GM04503 (cell line): ENCODE results near the gene ROR1.
A peak's percentile ranks its signal among the peaks of the same experiment; 100 is the strongest.

Experiments used
- DNase-seq: peaks from one replicate; pipeline ENCODE4 v3.0.0-alpha.2; 2012; ENCODE audit warnings: low read depth

The ROR1 gene

DNA sequence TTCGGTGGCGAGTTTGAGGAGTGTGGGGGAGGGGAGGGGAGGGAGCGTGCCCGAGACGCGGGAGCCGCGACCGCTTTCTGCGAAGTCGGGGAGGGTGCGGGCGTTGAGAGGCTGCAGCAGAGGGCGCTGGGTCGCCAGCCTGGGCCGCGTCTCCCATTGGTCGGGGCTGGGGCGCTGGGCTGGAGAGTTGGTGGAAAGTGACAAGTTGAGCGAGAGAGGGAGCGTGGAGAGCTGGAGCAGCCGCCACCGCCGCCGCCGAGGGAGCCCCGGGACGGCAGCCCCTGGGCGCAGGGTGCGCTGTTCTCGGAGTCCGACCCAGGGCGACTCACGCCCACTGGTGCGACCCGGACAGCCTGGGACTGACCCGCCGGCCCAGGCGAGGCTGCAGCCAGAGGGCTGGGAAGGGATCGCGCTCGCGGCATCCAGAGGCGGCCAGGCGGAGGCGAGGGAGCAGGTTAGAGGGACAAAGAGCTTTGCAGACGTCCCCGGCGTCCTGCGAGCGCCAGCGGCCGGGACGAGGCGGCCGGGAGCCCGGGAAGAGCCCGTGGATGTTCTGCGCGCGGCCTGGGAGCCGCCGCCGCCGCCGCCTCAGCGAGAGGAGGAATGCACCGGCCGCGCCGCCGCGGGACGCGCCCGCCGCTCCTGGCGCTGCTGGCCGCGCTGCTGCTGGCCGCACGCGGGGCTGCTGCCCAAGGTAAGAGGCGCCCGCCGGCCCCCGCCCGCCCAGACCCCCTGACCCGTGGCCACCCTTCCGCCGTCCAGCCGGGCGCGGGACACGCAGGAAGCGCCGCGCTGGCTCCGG, at the start of gene ROR1:
TSS of gene ROR1 (plus strand) at position 203 of the 802 bp plus-strand sequence.
- DNase-seq = no peak

DNA sequence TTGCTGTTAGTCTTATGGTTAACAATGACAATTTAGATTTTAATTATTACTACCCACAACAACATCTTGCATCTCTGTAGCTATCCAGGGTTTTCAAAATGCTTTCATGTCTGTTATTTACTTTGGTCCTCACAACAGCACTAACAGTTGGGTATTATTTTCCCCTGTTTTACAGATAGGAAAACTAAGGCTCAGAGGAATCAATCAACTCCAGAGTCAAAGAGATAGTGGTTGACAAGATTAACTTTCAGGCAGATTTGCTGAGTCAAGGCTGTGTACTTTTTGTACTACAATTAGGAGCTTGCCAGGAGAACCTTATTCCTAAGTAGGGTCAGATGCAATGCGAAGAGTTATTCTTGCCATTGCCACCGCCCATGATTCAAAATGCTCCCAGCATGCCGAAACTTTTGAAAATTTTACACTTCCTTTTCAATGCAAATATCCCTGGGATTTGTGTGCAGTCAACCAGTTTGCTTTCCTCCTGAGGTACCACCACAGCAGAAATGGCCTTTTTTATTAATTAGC, 49.4 kb upstream of the ROR1 start:
- DNase-seq = no peak

DNA sequence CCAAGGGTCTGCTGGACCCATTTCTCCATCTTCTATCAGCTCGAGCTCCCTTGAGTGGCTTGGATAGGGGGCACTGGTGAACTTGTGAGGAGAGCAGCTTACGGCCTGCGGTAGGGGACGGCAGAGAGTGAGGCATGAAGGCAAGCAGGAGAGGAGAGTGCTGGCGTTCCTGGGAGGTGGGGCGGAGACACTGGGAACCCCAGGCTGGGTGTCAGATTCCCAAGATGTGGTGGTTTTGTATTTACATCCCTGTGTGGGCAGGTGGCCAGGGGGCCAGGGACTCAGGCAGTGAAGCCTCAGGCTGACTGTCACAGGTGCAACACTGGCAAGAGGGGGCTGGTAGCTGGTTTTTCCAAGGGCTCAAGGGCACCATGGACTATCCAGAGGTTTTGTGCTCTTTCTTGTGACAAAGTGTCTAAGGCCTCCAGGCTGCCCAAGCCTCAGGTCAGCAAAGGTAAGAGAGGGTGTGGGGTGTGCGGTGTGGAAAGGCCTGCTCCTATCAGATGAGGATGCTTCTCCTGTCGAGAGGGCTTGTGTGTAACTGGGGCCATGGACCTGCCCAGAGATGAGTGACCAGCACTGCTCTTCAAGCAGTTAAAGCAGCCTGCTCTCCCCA, 45.1 kb upstream of the ROR1 start:
- no peak for DNase-seq

DNA sequence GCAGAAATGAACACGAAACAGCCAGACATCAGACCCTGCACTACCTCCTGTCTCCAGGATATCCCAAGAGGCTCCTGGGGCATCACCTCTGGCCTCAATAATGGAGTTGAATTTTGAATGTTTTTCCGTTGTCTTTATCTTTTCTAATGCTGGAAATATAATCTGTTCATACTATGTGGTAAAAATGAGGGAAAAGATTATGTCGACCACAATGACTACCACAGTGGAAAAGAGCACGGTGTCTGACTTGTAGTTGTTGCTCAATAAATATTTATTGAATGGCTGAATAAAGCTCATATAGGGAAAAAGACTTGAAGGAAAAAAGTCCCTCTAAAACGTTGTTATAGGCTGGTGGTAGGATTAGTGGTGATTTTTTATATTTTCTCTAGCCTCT, 44.6 kb upstream of the ROR1 start:
- DNase-seq = no peak

DNA sequence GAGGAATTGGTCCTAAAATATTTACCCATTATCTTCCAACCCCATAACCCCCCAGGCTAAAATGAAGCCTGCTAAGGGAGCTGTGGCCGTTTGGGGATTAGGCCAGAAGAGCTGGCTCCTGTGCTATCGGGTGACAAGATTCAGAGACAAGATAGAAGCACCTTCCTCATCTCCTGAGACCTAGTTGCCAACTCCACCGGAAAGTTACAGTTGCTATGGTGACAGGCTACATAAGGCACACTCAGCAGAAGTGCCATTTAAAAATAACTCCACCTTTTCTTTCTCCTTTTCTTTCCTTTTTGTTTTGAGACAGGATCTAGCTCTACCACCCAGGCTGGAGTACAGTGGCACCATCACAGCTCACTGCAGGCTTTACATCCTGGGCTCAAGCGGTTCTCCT, 43.6 kb upstream of the ROR1 start:
- DNase-seq = no peak

DNA sequence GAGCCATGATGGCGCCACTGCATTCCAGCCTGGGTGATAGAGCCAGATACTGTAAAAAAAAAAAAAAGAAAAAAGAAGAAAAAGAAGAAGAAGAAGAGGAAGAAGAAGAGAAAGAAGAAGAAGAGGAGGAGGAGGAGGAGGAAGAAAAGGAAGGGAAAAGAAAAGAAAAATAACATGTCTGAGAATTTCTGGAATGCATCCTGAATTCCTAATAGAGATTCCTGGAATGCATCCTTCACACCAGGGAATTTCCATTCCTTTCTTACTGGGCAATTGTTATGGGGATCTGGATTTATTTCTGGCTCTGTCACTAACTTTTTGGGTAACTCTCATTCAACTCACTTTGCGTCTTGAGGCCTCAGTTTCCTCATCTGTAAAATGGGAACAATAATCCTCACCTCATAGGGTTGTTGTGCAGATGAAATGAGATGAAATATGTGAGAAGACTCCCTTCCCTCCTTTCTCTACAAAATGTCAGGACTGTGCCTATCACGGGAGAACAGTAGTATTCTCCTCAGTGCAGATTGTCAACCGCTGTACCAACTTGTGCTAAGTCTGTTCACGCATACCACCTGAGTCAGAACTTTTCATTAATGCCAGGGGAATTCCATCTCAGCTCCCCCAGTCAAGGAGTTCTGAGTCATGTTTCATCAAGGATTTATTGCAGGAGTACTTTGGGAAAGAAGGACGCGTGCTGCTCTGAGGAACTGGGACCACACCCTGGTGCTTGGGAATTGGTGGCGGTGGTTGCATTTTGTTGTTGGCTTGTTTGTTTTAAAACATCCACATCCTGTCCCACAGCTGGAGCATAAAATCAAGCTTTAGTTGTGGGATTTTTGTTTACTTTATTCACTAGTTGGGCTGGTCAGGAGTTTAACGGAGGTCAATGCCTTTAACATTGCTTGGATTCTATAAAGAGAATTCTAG, 42.4 kb upstream of the ROR1 start:
- DNase-seq = peak; percentile 96

DNA sequence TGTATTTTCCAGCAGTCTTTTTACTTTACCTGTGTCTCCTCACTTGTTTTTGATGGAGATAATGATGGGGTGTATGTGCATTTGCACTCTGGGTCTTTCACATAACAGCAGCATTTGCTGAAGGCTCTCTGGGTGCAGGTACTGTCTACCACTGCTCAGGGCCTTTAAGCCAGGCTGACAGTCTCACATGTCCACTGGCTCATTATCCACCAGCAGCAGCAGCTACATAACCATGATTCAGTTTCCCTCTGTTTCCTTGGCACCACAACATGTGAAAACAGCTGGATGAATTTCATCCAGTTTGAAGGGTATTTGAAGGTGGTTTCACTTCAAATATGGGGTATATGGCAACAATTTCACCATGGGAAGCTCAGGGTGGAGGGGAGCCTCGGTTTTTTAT, 41.2 kb upstream of the ROR1 start:
- no peak for DNase-seq

DNA sequence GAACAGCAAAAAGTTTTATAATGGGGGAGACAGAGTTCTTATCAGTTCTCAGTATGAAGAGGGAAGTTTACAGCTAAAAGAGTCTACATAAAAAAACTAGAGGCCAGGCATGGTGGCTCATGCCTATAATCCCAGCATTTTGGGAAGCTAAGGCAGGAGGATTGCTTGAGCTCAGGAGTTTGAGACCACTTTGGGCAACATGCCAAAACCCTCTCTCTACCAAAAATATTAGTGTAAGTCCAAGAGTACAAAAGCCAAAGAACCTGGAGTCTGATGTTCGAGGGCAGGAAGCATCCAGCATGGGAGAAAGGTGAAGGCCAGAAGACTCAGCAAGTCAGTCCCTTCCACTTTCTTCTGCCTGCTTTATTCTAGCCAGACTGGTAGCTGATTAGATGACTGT, 35.0 kb upstream of the ROR1 start:
- no peak for DNase-seq

DNA sequence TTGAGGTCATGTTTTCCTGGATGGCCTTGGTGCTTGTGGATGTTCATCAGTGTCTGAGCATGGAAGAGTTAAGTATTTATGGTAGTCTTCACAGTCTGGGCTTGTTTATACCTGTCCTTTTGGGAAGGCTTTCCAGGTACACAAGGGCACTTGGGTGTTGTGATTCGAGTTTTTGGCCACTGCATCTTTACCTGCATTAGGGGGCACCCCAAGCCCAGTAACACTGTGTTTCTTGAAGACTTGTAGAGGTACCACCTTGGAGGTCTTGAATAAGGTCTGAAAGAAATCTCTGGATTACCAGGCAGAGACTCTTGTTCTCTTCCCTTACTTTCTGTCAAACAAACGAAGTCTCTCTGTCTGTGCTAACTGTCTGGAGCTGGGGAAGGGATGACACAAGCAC, 34.4 kb upstream of the ROR1 start:
- no peak for DNase-seq

DNA sequence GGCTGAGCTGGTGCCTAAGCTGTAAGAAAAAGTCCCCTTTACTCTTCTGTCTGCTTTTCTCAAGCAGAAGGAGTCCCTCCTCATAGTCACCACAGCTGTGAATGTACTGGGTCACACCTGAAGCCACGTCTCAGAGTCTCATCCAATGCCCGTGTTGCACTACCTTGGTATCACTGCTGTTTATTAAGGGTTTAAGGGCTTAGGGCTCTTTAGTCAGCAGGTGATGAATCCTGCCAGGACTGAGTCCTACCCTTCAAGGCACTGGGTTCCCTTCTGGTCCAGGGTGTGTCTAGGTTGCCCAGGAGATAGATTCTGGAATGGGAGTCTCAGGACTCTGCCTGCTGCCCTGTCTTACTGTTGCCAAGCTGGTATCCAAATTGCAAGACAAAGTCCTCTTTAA, 33.4 kb upstream of the ROR1 start:
- no peak for DNase-seq

DNA sequence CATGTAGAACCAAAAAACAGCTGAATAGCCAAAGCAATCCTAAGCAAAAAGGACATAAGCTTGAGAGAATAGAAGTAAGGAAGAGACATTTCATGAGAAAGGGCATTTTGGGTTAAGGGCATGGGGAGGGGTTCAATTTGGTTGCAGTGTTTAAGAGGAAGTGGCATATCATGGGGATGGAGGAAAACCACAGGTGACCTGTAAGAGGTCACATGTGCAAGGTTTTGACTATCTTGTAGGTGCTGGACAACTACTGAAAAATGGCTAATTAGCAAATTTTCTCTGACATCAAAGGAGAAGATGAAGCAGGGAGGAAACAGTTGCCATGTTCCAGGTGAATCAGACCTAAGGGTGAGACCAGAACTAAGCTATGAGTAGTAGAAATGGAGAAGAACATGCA, 31.3 kb upstream of the ROR1 start:
- DNase-seq = no peak

DNA sequence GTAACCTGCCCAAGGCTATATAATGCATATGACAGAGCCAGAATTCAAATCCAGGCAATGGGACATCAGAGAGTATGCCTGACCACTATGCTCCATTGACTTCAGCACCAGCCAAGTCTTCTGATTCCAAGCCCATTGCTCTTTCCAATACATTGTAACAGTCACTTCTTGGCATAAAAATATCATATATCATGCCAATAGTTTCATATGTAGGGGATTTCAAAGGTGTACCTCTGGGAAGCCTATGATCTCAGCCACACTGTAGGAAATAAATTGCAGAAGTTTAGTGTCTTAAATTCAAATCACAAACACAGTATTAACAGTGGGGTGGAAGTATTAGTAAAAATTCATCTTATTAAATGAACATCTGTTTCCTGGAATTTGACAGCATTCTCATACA, 30.0 kb upstream of the ROR1 start:
- no peak for DNase-seq

DNA sequence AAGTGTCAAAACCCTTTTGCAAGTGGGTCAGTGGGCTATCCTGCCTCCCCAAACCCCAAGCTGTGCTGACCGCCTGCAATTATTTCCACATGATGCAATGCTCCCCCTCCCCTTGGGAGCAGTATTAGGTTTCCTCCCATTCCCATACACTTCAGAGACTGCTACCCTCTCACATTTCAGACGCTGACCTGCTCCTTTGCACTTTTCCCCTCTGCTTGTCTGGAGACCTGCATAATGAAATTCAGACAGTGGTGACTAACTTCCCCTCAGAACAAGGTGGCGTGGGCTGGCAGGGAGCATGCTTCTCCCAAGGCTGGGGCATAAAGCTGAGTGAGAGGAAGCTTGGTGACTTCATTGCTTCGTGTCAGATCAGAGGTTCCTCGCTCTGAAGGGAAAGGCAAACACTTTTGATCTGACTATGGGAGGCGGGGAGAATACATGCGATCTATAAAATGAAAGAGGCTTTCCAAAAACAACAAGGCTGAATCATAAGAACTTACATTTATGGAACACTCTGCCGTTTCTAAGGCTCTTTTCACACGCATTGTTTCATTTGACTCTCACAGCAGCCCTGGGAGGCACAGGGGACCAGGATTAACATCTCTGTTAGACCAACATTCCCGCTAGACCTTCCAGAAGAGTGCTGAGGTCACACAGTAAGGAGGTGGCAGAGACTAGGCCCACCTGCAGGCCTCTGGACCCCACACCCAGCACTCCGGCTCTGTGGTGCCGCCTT, 27.5 kb upstream of the ROR1 start:
- DNase-seq = no peak

DNA sequence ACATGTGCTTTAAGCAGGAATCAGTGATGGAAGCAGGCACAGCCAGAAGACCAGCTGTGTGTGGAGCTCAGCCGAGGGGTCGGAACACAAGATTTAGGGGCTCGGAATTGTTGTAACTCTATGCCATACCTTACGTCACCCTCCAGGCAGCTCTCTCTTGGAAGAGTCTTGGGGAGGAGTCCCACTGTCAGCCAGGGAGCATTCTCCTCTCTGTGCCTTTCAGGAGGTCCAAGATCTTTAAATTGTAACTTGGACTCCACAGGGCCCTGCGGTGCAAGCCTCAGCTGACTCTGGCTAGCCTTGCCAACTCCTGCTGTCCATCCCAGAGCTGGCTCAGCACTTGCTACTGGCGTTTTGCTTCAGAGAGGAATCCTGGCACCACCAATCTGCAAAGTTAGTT, 26.4 kb upstream of the ROR1 start:
- no peak for DNase-seq

DNA sequence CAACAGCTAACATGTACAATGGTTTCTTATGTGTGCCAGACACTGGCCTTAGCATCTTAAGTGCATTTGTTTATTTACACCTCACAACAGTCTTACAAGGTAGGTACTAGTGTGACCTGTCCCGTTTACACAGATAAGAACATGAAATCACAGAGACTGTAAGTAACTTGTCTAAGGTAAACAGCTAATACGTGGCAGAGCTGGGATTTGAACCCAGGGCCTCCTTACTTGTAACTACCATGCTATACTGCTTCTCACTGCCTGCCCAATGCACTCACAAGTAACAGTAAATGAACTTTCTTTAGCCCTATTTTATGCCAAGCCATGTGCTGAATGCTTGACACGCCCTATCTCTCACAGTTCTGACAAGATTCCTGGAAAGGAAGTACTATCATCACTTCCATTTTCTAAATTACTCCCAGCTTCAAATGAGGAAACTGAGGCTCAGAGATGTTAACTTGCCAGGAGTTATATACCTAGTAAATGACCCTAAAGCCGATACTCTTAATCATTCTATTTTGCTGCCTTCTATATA, 25.7 kb upstream of the ROR1 start:
- no peak for DNase-seq

DNA sequence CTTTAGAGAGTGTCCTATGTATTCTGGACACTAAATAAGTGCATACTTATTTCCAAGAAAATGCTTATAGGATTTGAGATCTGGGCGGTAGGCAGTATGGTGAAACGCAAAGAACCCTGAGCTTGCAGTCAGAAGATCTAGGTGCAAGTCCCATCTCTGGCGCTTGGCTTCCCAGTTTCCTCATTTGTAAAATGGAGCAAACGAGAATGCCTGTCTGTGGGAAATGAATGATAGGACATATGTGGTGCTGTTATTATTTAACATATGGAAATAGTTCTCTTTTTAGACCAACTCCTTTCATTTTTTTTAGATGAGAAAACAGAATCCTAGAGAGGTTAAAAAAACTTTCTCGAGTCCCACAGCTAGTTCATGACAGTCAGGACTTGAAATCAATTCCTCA, 25.2 kb upstream of the ROR1 start:
- DNase-seq = no peak

DNA sequence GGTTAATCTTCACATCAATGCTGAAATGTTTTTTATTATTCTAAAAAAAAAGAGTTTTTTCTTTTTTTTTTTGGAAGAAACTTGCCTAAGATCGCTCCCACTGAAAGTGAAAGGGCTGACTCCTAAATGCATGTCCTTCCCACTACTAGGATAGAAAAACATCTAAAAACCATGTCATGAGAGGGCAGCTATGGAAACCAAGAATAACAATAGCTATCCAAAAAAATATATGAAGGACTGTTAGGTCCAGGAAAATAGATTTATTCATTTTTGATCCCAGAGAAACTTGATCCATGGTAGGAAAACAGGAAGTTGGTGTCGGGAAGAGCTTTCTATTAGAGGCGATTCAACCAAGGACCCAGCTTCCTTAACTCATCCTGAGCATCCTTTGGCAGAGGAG, 23.1 kb upstream of the ROR1 start:
- no peak for DNase-seq

DNA sequence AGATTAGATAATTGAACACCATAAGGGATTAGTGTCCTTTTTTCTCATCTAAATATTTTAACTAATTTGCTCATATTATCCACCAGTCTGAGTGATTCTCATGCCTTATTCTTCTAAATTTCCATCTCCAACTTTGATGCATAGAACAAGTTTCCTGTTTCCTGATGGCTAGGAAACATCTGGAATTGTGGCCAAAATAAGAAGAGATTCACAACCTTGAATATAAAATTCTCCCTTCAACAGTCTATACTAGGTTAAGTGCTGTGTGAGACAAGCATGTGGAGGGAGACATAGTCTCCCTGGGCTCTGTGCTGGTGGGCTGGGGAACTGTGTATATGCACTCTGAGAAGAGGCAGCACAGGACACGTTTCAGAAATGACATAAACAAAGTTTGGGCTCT, 21.6 kb upstream of the ROR1 start:
- no peak for DNase-seq

DNA sequence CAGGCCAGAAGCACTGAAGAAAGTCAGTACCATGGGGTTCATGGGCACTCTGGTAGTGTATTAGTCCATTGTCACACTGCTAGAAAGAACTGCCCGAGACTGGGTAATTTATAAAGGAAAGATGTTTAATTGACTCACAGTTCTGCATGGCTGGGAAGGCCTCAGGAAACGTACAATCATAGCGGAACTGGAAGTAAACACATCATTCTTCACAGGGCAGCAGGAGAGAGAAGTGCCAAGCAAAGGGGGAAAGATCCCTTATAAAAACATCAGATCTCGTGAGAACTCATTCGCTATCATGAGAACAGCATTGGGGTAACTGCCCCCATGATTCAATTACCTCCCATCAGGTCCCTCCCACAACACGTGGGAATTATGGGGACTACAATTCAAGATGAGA, 20.2 kb upstream of the ROR1 start:
- DNase-seq = no peak

DNA sequence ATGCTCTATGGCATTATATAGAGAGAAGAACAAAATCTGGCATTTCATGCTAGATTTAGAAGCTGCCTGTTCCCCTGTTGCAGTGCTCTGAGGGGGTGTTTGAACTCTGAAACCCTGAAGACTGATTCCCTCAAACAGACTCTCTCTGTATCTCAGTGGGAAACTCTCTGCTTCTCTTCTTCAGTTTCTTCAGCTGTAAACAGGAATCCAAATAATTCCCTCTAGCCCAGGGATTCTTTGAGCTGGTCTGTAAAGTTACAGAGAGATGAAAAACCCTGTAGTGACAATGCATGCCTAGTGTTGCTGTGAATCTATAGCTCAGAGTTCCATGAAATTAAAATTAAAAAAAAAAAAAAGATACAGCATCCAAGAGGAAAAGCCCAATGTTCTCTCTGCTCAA, 17.0 kb upstream of the ROR1 start:
- DNase-seq = no peak

DNA sequence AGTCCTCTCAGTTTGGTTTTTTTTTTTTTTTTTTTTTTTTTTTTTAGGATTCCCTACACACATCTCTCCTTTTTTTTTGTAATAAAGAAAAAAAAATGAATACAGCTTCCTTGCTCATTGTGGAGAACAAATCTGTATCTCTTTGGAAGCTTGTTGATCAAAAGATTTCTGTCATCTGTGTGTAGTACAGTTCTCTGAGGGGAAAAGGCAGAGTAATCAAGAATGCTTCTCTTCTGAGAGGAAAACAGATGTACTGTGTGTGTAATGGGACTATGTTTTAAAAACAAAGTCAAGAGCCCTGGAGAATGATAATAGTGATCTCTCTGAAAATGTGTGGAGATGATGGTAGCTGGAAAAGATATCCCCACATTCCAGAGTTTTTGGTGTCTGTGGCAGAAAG, 16.5 kb upstream of the ROR1 start:
- no peak for DNase-seq

DNA sequence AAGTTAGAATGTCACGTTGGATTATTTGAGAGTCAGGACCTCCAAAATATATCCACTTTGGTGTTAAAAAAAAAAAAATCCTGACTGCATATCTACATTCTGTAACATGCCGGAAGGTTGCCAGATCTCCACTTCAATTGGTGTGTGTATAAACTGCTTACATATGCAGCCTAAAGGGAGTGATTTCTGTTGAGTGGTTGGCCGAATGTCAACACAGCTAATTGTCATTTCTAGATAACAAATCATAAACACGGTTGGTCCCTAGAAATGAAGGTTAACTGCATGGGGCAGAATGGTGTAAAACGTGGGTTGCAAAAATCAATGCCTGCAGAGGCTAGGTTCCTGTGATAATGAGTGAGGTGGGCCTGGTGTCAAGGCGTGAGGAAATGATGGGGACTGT, 15.0 kb upstream of the ROR1 start:
- no peak for DNase-seq
